HPDE6-E6E7 (cell line): ENCODE results near the gene DPH3.

Experiments used
- DNase-seq: peaks from one replicate; pipeline ENCODE4 v3.0.0; 2011; ENCODE audit warnings: missing footprints; ENCODE audit errors: extremely low spot score

DPH3 gene

GRCh38 chr3:16290827-16291196 lies 26.1 kb upstream of the DPH3 start:
- no peak for DNase-seq

GRCh38 chr3:16290007-16290826 lies 25.5 kb upstream of the DPH3 start:
- peak; percentile 3 for DNase-seq

GRCh38 chr3:16289144-16289889 lies 24.6 kb upstream of the DPH3 start:
- no peak for DNase-seq

GRCh38 chr3:16288664-16289063 lies 23.9 kb upstream of the DPH3 start:
- DNase-seq, result no peak

- no peak for DNase-seq
Observed at GRCh38 chr3:16286751-16287543, 22.2 kb upstream of the DPH3 start.

- no peak for DNase-seq
Observed at GRCh38 chr3:16286161-16286560, 21.4 kb upstream of the DPH3 start.

GRCh38 chr3:16284633-16285032 lies 19.9 kb upstream of the DPH3 start:
- DNase-seq, result no peak

GRCh38 chr3:16280671-16281070 lies 15.9 kb upstream of the DPH3 start:
- no peak for DNase-seq

- DNase-seq, result no peak
Observed at GRCh38 chr3:16279010-16279801, 14.5 kb upstream of the DPH3 start.

GRCh38 chr3:16277471-16277870 lies 12.7 kb upstream of the DPH3 start:
- no peak for DNase-seq

GRCh38 chr3:16273867-16274266 lies 9.1 kb upstream of the DPH3 start:
- DNase-seq, result no peak

GRCh38 chr3:16272588-16272987 lies 7.8 kb upstream of the DPH3 start:
- no peak for DNase-seq

- DNase-seq, result no peak
Observed at GRCh38 chr3:16270855-16271254, 6.1 kb upstream of the DPH3 start.

GRCh38 chr3:16266714-16267113 lies 2.0 kb upstream of the DPH3 start:
- DNase-seq, result no peak

GRCh38 chr3:16265455-16265786 lies 678 bp upstream of the DPH3 start:
- DNase-seq, result no peak

- DNase-seq, result no peak
Observed at GRCh38 chr3:16264174-16264707, 502 bp downstream of the DPH3 start.

GRCh38 chr3:16262174-16262573 lies 2.6 kb downstream of the DPH3 start:
- no peak for DNase-seq

GRCh38 chr3:16260046-16260445 lies 4.7 kb downstream of the DPH3 start:
- DNase-seq, result no peak

- DNase-seq, result no peak
Observed at GRCh38 chr3:16258866-16259265, 5.9 kb downstream of the DPH3 start.

GRCh38 chr3:16258177-16258576 lies 6.6 kb downstream of the DPH3 start:
- no peak for DNase-seq

- no peak for DNase-seq
Observed at GRCh38 chr3:16257309-16257708, 7.4 kb downstream of the DPH3 start.

GRCh38 chr3:16255726-16256125 lies 9.0 kb downstream of the DPH3 start:
- no peak for DNase-seq
